HEK293 (cell line): ENCODE data around the gene ZCCHC14.

Source experiments
- CTCF ChIA-PET: fragments of 350-600 bp; formaldehyde crosslinking; extraction: SDS; loops from one replicate; lab custom pipeline; 2021; ENCODE audit warnings: antibody characterized with exemption; lab: Yijun Ruan, JAX
- POLR2A ChIA-PET: fragments of 300-600 bp; formaldehyde crosslinking; extraction: SDS; loops from one replicate; lab custom pipeline; 2020; ENCODE audit warnings: antibody characterized with exemption, inconsistent platforms; lab: Yijun Ruan, JAX
- H3K27ac ChIP-seq: fragments of 200-500 bp; sonication (Bioruptor generic); 2 replicates; pipeline ENCODE4 v1.5.1; 2014; ENCODE audit warnings: low read depth, low read length, control low read depth, inconsistent platforms; ENCODE audit errors: extremely low read depth
- H3K36me3 ChIP-seq, 2 experiments: fragments of 200-500 bp in 1 of 2; sonication (Bioruptor generic) in 1 of 2; 1 replicate in 1 of 2; 2 replicates in 1 of 2; pipeline ENCODE4 v1.5.1; 2014 to 2017; ENCODE audit warnings: inconsistent platforms in 2 of 2, low read length in 2 of 2; ENCODE audit not compliant: control insufficient read depth in 2 of 2, insufficient read depth in 1 of 2
- H3K4me1 ChIP-seq: fragments of 200-500 bp; sonication (Bioruptor generic); 2 replicates; pipeline ENCODE4 v1.5.1; 2014; ENCODE audit warnings: mild to moderate bottlenecking, low read length, inconsistent platforms; ENCODE audit not compliant: control insufficient read depth, insufficient read depth
- H3K4me3 ChIP-seq: 2 replicates; pipeline ENCODE4 v1.5.1; 2011; ENCODE audit warnings: low read depth, mild to moderate bottlenecking, control low read depth, low read length, moderate library complexity
- H3K9me3 ChIP-seq: fragments of 200-500 bp; sonication (Bioruptor generic); 2 replicates; pipeline ENCODE4 v1.5.1; 2014; ENCODE audit warnings: low read depth, low read length, inconsistent platforms; ENCODE audit not compliant: control insufficient read depth, insufficient read depth
- ATF2 ChIP-seq: fragments of 450-650 bp; formaldehyde crosslinking; IDR thresholded peaks from 2 replicates; pipeline ENCODE4 v1.5.1; 2016; ENCODE audit warnings: missing biosample characterization, missing genetic modification characterization, low read depth
- EGR2 ChIP-seq: fragments of 450-650 bp; formaldehyde crosslinking; IDR thresholded peaks from 2 replicates; pipeline ENCODE4 v1.5.1; 2016; ENCODE audit warnings: low read depth, missing biosample characterization, missing genetic modification characterization
- GLI4 ChIP-seq: fragments of 450-650 bp; formaldehyde crosslinking; IDR thresholded peaks from 2 replicates; pipeline ENCODE4 v1.5.1; 2016; ENCODE audit warnings: missing biosample characterization, missing genetic modification characterization
- HOXD13 ChIP-seq: sonication (generic); formaldehyde crosslinking; IDR thresholded peaks from 2 replicates; pipeline ENCODE4 v1.8.0; 2022; ENCODE audit warnings: missing genetic modification reagents, borderline replicate concordance
- MYNN ChIP-seq: fragments of 450-650 bp; formaldehyde crosslinking; IDR thresholded peaks from 2 replicates; pipeline ENCODE4 v1.5.1; 2016; ENCODE audit warnings: missing biosample characterization, missing genetic modification characterization, borderline replicate concordance
- WT1 ChIP-seq: fragments of 450-650 bp; formaldehyde crosslinking; IDR thresholded peaks from 2 replicates; pipeline ENCODE4 v1.5.1; 2016; ENCODE audit warnings: missing biosample characterization, missing genetic modification characterization
- ZBTB10 ChIP-seq: fragments of 450-650 bp; formaldehyde crosslinking; IDR thresholded peaks from 2 replicates; pipeline ENCODE4 v1.5.1; 2016; ENCODE audit warnings: missing biosample characterization, missing genetic modification characterization
- ZBTB17 ChIP-seq: fragments of 450-650 bp; formaldehyde crosslinking; IDR thresholded peaks from 2 replicates; pipeline ENCODE4 v1.5.1; 2016; ENCODE audit warnings: missing biosample characterization, missing genetic modification characterization
- ZBTB6 ChIP-seq: fragments of 450-650 bp; formaldehyde crosslinking; IDR thresholded peaks from 2 replicates; pipeline ENCODE4 v1.5.1; 2017; ENCODE audit warnings: missing biosample characterization, missing genetic modification characterization
- ZFHX2 ChIP-seq: fragments of 450-650 bp; formaldehyde crosslinking; conservative IDR thresholded peaks from 2 replicates; pipeline ENCODE4 v1.5.1; 2016; ENCODE audit warnings: missing biosample characterization, missing genetic modification characterization
- ZFP3 ChIP-seq: fragments of 450-650 bp; formaldehyde crosslinking; IDR thresholded peaks from 2 replicates; pipeline ENCODE4 v1.5.1; 2016; ENCODE audit warnings: low read depth, missing biosample characterization, missing genetic modification characterization
- ZNF132 ChIP-seq: fragments of 450-650 bp; formaldehyde crosslinking; IDR thresholded peaks from 2 replicates; pipeline ENCODE4 v1.5.1; 2017; ENCODE audit warnings: missing biosample characterization, missing genetic modification characterization, borderline replicate concordance
- ZNF266 ChIP-seq: fragments of 450-650 bp; formaldehyde crosslinking; IDR thresholded peaks from 2 replicates; pipeline ENCODE4 v1.5.1; 2016; ENCODE audit warnings: missing biosample characterization, missing genetic modification characterization, low read depth
- ZNF311 ChIP-seq: fragments of 450-650 bp; formaldehyde crosslinking; IDR thresholded peaks from 2 replicates; pipeline ENCODE4 v1.5.1; 2017; ENCODE audit warnings: missing biosample characterization, missing genetic modification characterization, borderline replicate concordance
- ZNF398 ChIP-seq: fragments of 450-650 bp; formaldehyde crosslinking; IDR thresholded peaks from 2 replicates; pipeline ENCODE4 v1.5.1; 2017; ENCODE audit warnings: missing biosample characterization, missing genetic modification characterization
- ZNF404 ChIP-seq: fragments of 450-650 bp; formaldehyde crosslinking; IDR thresholded peaks from 2 replicates; pipeline ENCODE4 v1.5.1; 2017; ENCODE audit warnings: missing biosample characterization, missing genetic modification characterization
- ZNF514 ChIP-seq: fragments of 450-650 bp; formaldehyde crosslinking; IDR thresholded peaks from 2 replicates; pipeline ENCODE4 v1.5.1; 2016; ENCODE audit warnings: missing biosample characterization, missing genetic modification characterization
- ZNF544 ChIP-seq: fragments of 450-650 bp; formaldehyde crosslinking; IDR thresholded peaks from 2 replicates; pipeline ENCODE4 v1.5.0; 2017; ENCODE audit warnings: missing biosample characterization, missing genetic modification characterization
- ZNF560 ChIP-seq: fragments of 450-650 bp; formaldehyde crosslinking; IDR thresholded peaks from 2 replicates; pipeline ENCODE4 v1.5.1; 2017; ENCODE audit warnings: missing biosample characterization, missing genetic modification characterization, borderline replicate concordance
- ZNF561 ChIP-seq: fragments of 450-650 bp; IDR thresholded peaks from 2 replicates; pipeline ENCODE4 v1.5.1; 2018; ENCODE audit warnings: missing biosample characterization, missing genetic modification characterization, borderline replicate concordance
- ZNF624 ChIP-seq: fragments of 450-650 bp; formaldehyde crosslinking; IDR thresholded peaks from 2 replicates; pipeline ENCODE4 v1.5.1; 2017; ENCODE audit warnings: missing biosample characterization, missing genetic modification characterization
- ZNF707 ChIP-seq: fragments of 450-650 bp; formaldehyde crosslinking; IDR thresholded peaks from 2 replicates; pipeline ENCODE4 v1.5.1; 2016; ENCODE audit warnings: missing biosample characterization, missing genetic modification characterization
- ZNF747 ChIP-seq: fragments of 450-650 bp; formaldehyde crosslinking; IDR thresholded peaks from 2 replicates; pipeline ENCODE4 v1.5.1; 2016; ENCODE audit warnings: missing biosample characterization, missing genetic modification characterization
- ZNF791 ChIP-seq: fragments of 450-650 bp; formaldehyde crosslinking; IDR thresholded peaks from 2 replicates; pipeline ENCODE4 v1.5.1; 2016; ENCODE audit warnings: missing biosample characterization, missing genetic modification characterization
- ZNF792 ChIP-seq: fragments of 450-650 bp; formaldehyde crosslinking; IDR thresholded peaks from 2 replicates; pipeline ENCODE4 v1.5.1; 2016; ENCODE audit warnings: missing biosample characterization, missing genetic modification characterization
- ZNF837 ChIP-seq: fragments of 450-650 bp; formaldehyde crosslinking; IDR thresholded peaks from 2 replicates; pipeline ENCODE4 v1.5.1; 2016; ENCODE audit warnings: missing biosample characterization, missing genetic modification characterization
- ZSCAN16 ChIP-seq: fragments of 450-650 bp; formaldehyde crosslinking; IDR thresholded peaks from 2 replicates; pipeline ENCODE4 v1.5.1; 2016; ENCODE audit warnings: missing biosample characterization, missing genetic modification characterization
- ZSCAN18 ChIP-seq: fragments of 450-650 bp; formaldehyde crosslinking; IDR thresholded peaks from 2 replicates; pipeline ENCODE4 v1.5.1; 2016; ENCODE audit warnings: missing biosample characterization, missing genetic modification characterization
- ZSCAN30 ChIP-seq: fragments of 450-650 bp; IDR thresholded peaks from 2 replicates; pipeline ENCODE4 v1.5.1; 2018; ENCODE audit warnings: missing biosample characterization, mild to moderate bottlenecking, missing genetic modification characterization, moderate library complexity

ZCCHC14 gene

GRCh38 chr16:87539113-87539512 lies 46.3 kb upstream of the ZCCHC14 start (continued):
- TF ChIP-seq ZNF398 (tag by site-specific recombination) (no peak), ZNF624 (tag by site-specific recombination) (no peak), ZSCAN16 (tag by site-specific recombination) (no peak), ZNF561 (tag by site-specific recombination) (no peak)

GRCh38 chr16:87538594-87538993 lies 45.8 kb upstream of the ZCCHC14 start:
- ChIA-PET POLR2A (no interaction called here), CTCF (interaction anchor here (0.5 kb wide), 1 partner anchor 1349 kb away, joined by 3 read pairs; no protein-coding TSS in a partner anchor)
- H3K9me3 ChIP-seq = no peaks in the 10 kb centered on the region
- H3K4me1 ChIP-seq = no peaks in the 10 kb centered on the region
- TF ChIP-seq ZSCAN30 = no peak
- TF ChIP-seq ZNF837 = no peak
- no peak for TF ChIP-seq GLI4
- no peak for TF ChIP-seq ZNF404 (tag by site-specific recombination)
- TF ChIP-seq ZNF266 = no peak
- TF ChIP-seq MYNN (tag by site-specific recombination) = no peak
- TF ChIP-seq ZBTB6 (tag by site-specific recombination) = no peak
- TF ChIP-seq ZNF544 (tag by site-specific recombination) = no peak
- TF ChIP-seq ZNF747 (tag by site-specific recombination) = no peak
- TF ChIP-seq ATF2 (tag by site-specific recombination) = no peak
- TF ChIP-seq ZNF791 (tag by site-specific recombination) = no peak
- no peak for TF ChIP-seq HOXD13 (CRISPR knock-in tag)
- no peak for TF ChIP-seq ZNF792 (tag by site-specific recombination)
- no peak for TF ChIP-seq ZNF560 (tag by site-specific recombination)
- TF ChIP-seq ZNF514 (tag by site-specific recombination) = no peak
- TF ChIP-seq WT1 (tag by site-specific recombination) = no peak
- no peak for TF ChIP-seq ZNF707 (tag by site-specific recombination)
- no peak for TF ChIP-seq ZFP3 (tag by site-specific recombination)
- no peak overlapping the region for H3K27ac ChIP-seq
- H3K4me3 ChIP-seq = no peak overlapping the region
- H3K36me3 ChIP-seq = no peaks in the 10 kb centered on the region

- ChIA-PET POLR2A (no interaction called here), CTCF (no interaction called here)
- no peaks in the 10 kb centered on the region for H3K36me3 ChIP-seq
- H3K27ac ChIP-seq = no peak overlapping the region
- no peaks in the 10 kb centered on the region for H3K4me1 ChIP-seq
- no peak overlapping the region for H3K4me3 ChIP-seq
- no peaks in the 10 kb centered on the region for H3K9me3 ChIP-seq
- TF ChIP-seq ZSCAN18 (tag by site-specific recombination) (no peak), EGR2 (tag by site-specific recombination) (no peak), ZNF311 (tag by site-specific recombination) (no peak), ZFHX2 (tag by site-specific recombination) (no peak), ZBTB10 (no peak), ZBTB17 (tag by site-specific recombination) (no peak), ZNF132 (tag by site-specific recombination) (no peak)
Observed at GRCh38 chr16:87538160-87538559, 45.3 kb upstream of the ZCCHC14 start.
